Activated CD4-positive, alpha-beta T cell treated with anti-CD3 and anti-CD28 coated beads for 24 hours (primary cell): ENCODE results near the gene PHLDA3.

Source experiments
- DNase-seq, 2 donors: peaks; one replicate each; pipeline ENCODE4 v3.0.0-alpha.2; 2020; ENCODE audit warnings: low read depth in 2 of 2

PHLDA3 gene

GRCh38 chr1:201429736-201430501 is 39.1 kb downstream of the PHLDA3 start:
- DNase-seq: no peak

GRCh38 chr1:201427963-201428362 is 41.0 kb downstream of the PHLDA3 start:
- DNase-seq: no peak

GRCh38 chr1:201426479-201427310 is 42.3 kb downstream of the PHLDA3 start:
- DNase-seq: no peak

GRCh38 chr1:201424146-201424545 is 44.8 kb downstream of the PHLDA3 start:
- no peak for DNase-seq

- no peak for DNase-seq
These were observed 45.3 kb downstream of the PHLDA3 start for GRCh38 chr1:201423655-201424054.

GRCh38 chr1:201422436-201423030 is 46.5 kb downstream of the PHLDA3 start:
- DNase-seq: no peak

GRCh38 chr1:201422026-201422425 is 47.0 kb downstream of the PHLDA3 start:
- DNase-seq: no peak

- DNase-seq: no peak
These were observed 47.9 kb downstream of the PHLDA3 start for GRCh38 chr1:201421041-201421440.

GRCh38 chr1:201420608-201421002 is 48.4 kb downstream of the PHLDA3 start:
- no peak for DNase-seq

- DNase-seq: no peak
These were observed 49.0 kb downstream of the PHLDA3 start for GRCh38 chr1:201419746-201420607.

- no peak for DNase-seq
These were observed 49.7 kb downstream of the PHLDA3 start for GRCh38 chr1:201419256-201419655.

- DNase-seq: no peak
These were observed 50.5 kb downstream of the PHLDA3 start for GRCh38 chr1:201418461-201418860.
